Duodenal mucosa (tissue), 2 donors: ENCODE data around the gene ARHGAP29.

Experiments
- H3K27ac ChIP-seq: one replicate; pipeline ENCODE4 v1.7.0; 2013; ENCODE audit warnings: low read depth, low read length
- H3K27me3 ChIP-seq, 2 donors: one replicate each; pipeline ENCODE4 v1.7.0; 2013; ENCODE audit warnings: low read length in 2 of 2, control low read depth in 1 of 2; ENCODE audit not compliant: insufficient read depth in 2 of 2, control insufficient read depth in 1 of 2
- H3K36me3 ChIP-seq, 2 donors: one replicate each; pipeline ENCODE4 v1.7.0; 2013; ENCODE audit warnings: low read length in 2 of 2, control low read depth in 1 of 2; ENCODE audit not compliant: insufficient read depth in 2 of 2, control insufficient read depth in 1 of 2
- H3K4me1 ChIP-seq, 2 donors: one replicate each; pipeline ENCODE4 v1.7.0; 2013; ENCODE audit warnings: low read length in 2 of 2, control low read depth in 1 of 2; ENCODE audit not compliant: insufficient read depth in 2 of 2, control insufficient read depth in 1 of 2
- H3K4me3 ChIP-seq, 2 donors: one replicate each; pipeline ENCODE4 v1.7.0; 2013; ENCODE audit warnings: low read length in 2 of 2, low read depth in 1 of 2
- H3K9ac ChIP-seq, 2 donors: one replicate each; pipeline ENCODE4 v1.7.0; 2013; ENCODE audit warnings: low read length in 2 of 2, low read depth in 1 of 2
- H3K9me3 ChIP-seq, 2 donors: one replicate each; pipeline ENCODE4 v1.7.0; 2013; ENCODE audit warnings: low read length in 2 of 2, control low read depth in 1 of 2; ENCODE audit not compliant: control insufficient read depth in 1 of 2

The ARHGAP29 gene

GRCh38 chr1:94265011-94265422, 27.6 kb upstream of the ARHGAP29 start:
- Histone ChIP-seq H3K27ac (no peak overlapping the region), H3K9me3 (no peaks in the 10 kb centered on the region), H3K9ac (no peak overlapping the region)

GRCh38 chr1:94260635-94261387, 23.4 kb upstream of the ARHGAP29 start:
- Histone ChIP-seq H3K27me3 (no peaks in the 10 kb centered on the region), H3K4me1 (no peaks in the 10 kb centered on the region), H3K27ac (no peak overlapping the region), H3K9ac (no peak overlapping the region), H3K9me3 (no peaks in the 10 kb centered on the region), H3K4me3 (no peak overlapping the region), H3K36me3 (no peaks in the 10 kb centered on the region)

More at GRCh38 chr1:94265011-94265422, 27.6 kb upstream of the ARHGAP29 start:
- Histone ChIP-seq H3K4me3 (no peak overlapping the region), H3K4me1 (no peaks in the 10 kb centered on the region), H3K27me3 (no peaks in the 10 kb centered on the region), H3K36me3 (no peaks in the 10 kb centered on the region)

- Histone ChIP-seq H3K4me3 (no peak overlapping the region), H3K27ac (no peak overlapping the region), H3K4me1 (no peaks in the 10 kb centered on the region), H3K9ac (no peak overlapping the region), H3K36me3 (no peaks in the 10 kb centered on the region), H3K27me3 (no peaks in the 10 kb centered on the region), H3K9me3 (no peaks in the 10 kb centered on the region)
These were observed 22.4 kb upstream of the ARHGAP29 start for GRCh38 chr1:94259635-94260289.

DNA sequence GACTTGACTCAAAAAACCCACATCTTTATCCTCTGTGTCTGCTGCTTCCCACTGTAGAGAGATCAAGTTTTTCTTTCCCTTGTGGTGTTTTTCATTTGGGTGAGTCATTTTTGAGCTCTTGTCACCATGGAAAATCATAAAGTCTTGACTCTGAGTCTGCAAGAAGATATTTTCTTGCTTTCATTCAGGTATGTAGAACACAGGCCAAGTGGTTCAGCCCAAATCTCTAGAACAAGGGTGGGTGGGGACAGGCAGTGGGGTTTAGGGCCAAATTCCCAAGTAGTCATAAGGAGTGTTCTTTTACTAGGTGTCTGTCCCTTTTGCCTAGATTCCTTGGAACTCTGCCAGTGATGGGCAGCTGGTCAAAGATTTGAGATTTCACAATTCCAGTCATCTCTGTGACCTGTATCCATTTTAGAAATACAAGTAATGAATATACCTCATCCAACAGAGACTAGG, 21.5 kb upstream of the ARHGAP29 start:
- Histone ChIP-seq H3K4me3 (no peak overlapping the region), H3K27me3 (no peaks in the 10 kb centered on the region), H3K36me3 (no peaks in the 10 kb centered on the region), H3K4me1 (no peaks in the 10 kb centered on the region), H3K9me3 (no peaks in the 10 kb centered on the region), H3K9ac (no peak overlapping the region), H3K27ac (no peak overlapping the region)

- Histone ChIP-seq H3K4me3 (no peak overlapping the region), H3K36me3 (no peaks in the 10 kb centered on the region), H3K27me3 (no peaks in the 10 kb centered on the region), H3K9me3 (no peaks in the 10 kb centered on the region), H3K9ac (no peak overlapping the region), H3K27ac (no peak overlapping the region), H3K4me1 (no peaks in the 10 kb centered on the region)
These were observed 20.1 kb upstream of the ARHGAP29 start for GRCh38 chr1:94257444-94257843.

- H3K9me3 ChIP-seq = no peaks in the 10 kb centered on the region
- no peaks in the 10 kb centered on the region for H3K36me3 ChIP-seq
- no peaks in the 10 kb centered on the region for H3K4me1 ChIP-seq
- H3K9ac ChIP-seq = no peak overlapping the region
- H3K27me3 ChIP-seq = peaks cover 0 to 2% of the 10 kb centered on the region in 2 donors
- H3K27ac ChIP-seq = no peak overlapping the region
- H3K4me3 ChIP-seq = no peak overlapping the region
These were observed 18.1 kb upstream of the ARHGAP29 start for GRCh38 chr1:94255476-94255875.

- Histone ChIP-seq H3K9ac (no peak overlapping the region), H3K27me3 (peaks cover 0 to 2% of the 10 kb centered on the region in 2 donors), H3K36me3 (no peaks in the 10 kb centered on the region), H3K4me1 (no peaks in the 10 kb centered on the region), H3K27ac (no peak overlapping the region), H3K9me3 (no peaks in the 10 kb centered on the region), H3K4me3 (no peak overlapping the region)
These were observed 16.9 kb upstream of the ARHGAP29 start for GRCh38 chr1:94254073-94254810.

DNA sequence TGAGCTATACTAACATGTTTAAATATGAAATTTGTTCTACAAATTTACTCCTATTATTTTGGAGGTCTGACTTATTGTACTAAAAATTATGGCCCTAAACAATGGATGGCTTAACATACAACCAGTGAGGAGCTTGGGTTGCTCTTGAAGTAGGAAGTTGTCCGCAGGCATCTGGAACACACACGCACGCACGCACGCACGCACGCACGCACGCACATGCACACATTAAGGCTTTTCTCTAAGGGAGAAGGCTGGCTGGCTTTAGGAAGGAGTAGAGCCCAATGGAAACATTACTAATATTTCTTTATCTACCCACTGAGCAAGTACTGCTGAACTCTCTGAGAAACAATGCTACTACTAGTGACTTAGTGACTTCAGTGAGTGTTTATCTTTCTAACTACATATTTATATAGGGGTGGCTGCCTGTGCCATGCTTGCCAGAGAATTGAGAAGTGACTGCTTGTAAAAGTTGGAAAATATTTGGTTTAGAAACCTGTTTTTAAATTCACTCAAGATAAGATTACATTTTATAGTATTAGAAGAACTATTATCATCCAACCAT, 16.2 kb upstream of the ARHGAP29 start:
- Histone ChIP-seq H3K4me3 (no peak overlapping the region), H3K36me3 (no peaks in the 10 kb centered on the region), H3K9ac (no peak overlapping the region), H3K27me3 (peaks cover 4 to 8% of the 10 kb centered on the region in 2 donors), H3K9me3 (no peaks in the 10 kb centered on the region), H3K4me1 (no peaks in the 10 kb centered on the region), H3K27ac (no peak overlapping the region)

GRCh38 chr1:94250341-94250740, 13.0 kb upstream of the ARHGAP29 start:
- Histone ChIP-seq H3K4me3 (no peak overlapping the region), H3K9me3 (no peaks in the 10 kb centered on the region), H3K9ac (no peak overlapping the region), H3K27ac (no peak overlapping the region), H3K36me3 (no peaks in the 10 kb centered on the region), H3K4me1 (peaks cover 0 to 5% of the 10 kb centered on the region in 2 donors), H3K27me3 (peaks cover 22 to 27% of the 10 kb centered on the region in 2 donors)
